Erythroblast (primary cell): ENCODE results near the gene ARHGAP21.
"Not testable (repeated sequence)": the region's sequence is repeated elsewhere in the genome, so short reads cannot be mapped to it uniquely, and the experiment has no call there.

Source experiments
- DNase-seq, 2 experiments: peaks; one replicate each; lab custom pipeline; 2025; lab: John Stamatoyannopoulos, UW
- GATA1 ChIP-seq: IDR thresholded peaks from 2 replicates; pipeline ENCODE4 v1.6.1; 2011; ENCODE audit warnings: low read depth, mild to moderate bottlenecking, control low read depth, low read length, moderate library complexity
- POLR2A ChIP-seq: IDR thresholded peaks from 2 replicates; pipeline ENCODE4 v1.6.1; 2011; ENCODE audit warnings: mild to moderate bottlenecking, low read length

Gene ARHGAP21

DNA sequence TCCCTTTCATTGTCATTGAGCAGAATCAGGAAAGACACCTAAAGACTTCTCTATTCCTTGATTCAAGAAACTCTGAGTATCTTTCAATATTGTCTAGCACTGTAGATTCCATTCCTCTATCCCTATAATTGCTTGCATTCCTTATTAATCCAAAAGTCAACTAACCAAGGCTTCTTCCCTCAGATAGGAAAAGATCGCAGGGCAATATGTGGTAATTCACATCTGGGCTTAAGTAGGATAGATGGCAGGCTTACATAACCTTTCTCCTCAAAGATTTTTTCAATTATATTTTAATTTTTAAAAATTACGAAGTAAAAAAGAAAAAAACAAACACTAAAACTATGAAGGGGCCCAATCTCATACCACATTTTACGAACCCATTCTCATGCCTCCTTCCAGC is 7.1 kb upstream of the ARHGAP21 start:
- TF ChIP-seq POLR2A, result no peak
- no peak for DNase-seq

DNA sequence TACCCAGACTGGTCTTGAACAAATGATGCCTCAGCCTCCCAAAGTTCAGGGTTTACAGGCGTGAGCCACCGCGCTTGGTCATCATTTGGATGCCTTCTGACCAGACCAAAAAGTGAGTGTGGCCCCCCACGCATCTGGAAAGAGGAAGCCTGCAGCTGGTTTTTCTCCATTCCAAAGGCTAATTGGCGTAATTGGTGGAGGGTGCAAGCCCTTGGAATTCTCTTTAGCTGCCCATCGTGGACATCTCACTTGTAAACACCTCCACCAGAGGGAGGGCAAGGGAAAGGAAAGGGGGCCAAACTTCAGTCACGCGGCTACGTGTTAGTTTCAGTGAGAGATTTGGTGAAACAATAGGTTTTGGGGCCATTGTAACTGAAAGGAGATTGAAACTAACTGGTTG is 4.1 kb upstream of the ARHGAP21 start:
- no peak for TF ChIP-seq GATA1
- TF ChIP-seq POLR2A, result no peak

DNA sequence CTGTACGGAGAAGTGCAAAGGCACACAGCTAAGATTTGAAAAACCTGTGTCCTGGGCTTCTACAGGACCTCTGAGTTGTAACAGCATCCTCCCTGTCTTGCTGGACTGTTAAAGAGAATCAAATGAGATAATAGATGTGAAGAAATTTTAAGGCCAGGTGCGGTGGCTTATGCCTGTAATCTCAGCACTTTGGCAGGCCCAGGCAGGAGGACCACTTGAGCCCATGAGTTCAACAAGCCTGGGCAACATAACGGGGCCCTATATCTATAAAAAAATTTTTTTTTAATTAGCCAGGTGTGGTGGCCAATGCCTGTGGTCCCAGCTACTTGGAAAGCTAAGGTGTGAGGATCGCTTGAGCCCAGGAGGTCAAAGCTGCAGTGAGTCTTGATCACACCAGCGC is 2.9 kb upstream of the ARHGAP21 start:
- TF ChIP-seq GATA1 (no peak), POLR2A (no peak)
- DNase-seq, result no peak

More for the DNA sequence above, 4.1 kb upstream of the ARHGAP21 start:
- peak in 1 of 2 experiments; percentile 12 for DNase-seq

DNA sequence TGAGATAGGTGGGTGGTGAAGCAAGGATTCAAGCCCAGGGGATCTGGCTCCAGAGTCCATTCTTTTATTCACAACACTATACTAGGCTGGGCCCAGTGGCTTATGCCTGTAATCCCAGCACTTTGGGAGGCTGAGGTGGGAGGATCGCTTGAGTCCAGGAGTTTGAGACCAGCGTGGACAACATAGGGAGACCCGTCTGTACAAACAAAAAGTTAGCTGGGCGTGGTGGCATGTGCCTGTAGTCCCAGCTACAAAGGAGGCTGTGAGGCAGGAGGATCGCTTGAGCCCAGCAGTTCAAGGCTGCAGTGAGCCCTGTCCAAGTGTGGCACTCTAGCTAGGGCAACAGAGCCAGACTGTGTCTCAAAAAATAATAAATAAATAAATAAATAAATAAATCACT is 2.3 kb upstream of the ARHGAP21 start:
- DNase-seq, result not testable (repeated sequence)

DNA sequence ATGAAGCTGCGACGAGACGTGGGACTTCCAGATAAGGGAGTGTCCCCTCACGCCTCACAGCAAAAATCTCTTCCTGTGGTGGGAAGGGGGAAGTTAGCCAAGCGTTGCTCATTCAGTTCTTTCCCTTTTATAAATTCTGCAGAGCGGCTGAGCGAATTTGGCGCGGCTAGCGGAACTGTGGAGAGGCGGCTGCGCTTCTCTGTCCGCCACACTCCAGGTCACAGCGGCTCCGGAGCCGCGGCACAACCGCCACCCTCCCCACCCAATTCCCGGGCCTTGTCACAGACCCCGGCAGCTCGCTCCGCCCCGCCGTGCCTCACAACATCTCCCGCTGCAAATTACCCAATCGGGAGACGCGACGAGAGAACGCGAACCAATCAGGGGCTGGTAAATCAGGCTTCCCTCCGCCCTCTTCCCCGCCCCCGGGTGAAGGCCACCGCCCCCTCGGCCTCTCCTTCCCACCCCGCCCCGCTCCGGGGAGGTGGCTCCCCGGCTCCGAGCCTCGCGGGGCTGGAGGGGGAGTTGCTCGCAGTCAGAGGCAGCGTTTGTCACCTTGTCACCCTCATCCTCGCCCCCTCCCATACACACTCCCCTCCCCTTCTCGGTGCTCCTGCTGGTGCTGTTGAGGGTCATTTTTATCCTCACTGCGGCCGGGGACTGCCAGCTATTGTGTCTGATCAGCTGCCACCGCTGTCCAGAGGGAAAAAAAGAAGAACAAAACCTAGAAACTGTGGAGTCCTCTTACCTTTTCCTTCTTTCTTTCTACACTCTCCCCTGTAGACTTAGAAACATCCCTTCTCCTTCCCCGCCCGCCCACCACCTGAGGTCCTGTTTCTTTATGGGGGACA is 918 bp upstream of the ARHGAP21 start:
- TF ChIP-seq GATA1, result no peak
- peak; percentile 95 for TF ChIP-seq POLR2A
- peak; percentile 96 to 98 for DNase-seq

DNA sequence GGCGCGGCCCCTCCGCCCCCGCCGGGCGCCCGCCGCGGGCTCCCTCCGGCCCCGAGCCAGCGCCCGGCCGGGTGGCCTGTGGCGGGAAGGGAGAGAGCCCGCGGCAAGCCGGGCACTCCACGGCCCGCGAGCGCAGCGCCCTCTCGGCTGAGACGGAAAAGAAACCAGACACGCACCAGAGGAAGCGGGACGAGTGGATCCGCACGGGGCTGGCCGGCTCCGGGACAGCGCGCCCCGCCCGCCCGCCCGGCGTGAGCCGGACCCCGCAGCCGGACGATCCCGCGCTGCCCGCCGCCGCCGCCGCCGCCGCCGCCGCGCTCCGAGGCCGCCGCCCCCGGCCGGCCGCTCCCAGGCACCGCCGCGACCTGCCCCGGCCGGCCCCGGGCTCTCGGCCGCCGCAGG is 300 bp downstream of the ARHGAP21 start:
- TF ChIP-seq GATA1 (no peak), POLR2A (no peak)
- peak in 1 of 2 experiments; percentile 75 for DNase-seq

DNA sequence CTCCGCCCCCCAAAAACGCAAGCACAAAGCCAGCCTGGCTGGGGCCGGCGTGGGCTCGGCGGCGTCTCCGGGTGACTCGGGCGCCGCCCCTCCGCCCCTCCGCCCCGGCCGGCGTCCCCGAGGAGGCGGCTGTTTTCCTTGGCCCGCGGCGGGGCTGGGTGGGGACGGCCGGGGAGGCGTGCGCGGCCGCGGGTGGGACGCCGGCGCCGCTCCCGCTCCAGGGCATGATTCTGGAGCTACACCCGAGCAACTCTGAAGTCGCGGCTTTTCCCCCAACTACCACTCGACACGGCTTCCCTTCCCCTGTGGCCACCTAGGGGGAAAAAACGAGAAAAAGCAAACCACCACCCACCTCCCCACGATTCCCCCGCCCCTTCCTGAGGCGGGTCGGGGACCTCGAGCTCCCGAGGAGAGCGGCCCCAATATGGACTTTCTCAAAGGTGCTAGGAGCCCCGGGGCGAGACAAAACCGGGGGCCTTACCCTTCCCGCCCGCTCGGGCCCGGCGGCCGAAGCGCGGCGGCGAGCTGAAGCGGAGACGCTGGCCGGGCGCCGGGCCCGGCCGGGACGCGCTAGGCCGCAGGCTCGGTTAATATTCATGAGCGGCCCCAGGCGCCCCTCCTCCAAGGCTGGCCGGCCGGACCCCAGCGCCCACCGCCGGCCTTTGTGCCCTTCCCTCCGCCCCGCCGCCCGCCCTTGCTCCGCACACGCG is 856 bp downstream of the ARHGAP21 start:
- peak; percentile 59 for TF ChIP-seq POLR2A
- no peak for TF ChIP-seq GATA1
- DNase-seq, result peak; percentile 74 to 77

DNA sequence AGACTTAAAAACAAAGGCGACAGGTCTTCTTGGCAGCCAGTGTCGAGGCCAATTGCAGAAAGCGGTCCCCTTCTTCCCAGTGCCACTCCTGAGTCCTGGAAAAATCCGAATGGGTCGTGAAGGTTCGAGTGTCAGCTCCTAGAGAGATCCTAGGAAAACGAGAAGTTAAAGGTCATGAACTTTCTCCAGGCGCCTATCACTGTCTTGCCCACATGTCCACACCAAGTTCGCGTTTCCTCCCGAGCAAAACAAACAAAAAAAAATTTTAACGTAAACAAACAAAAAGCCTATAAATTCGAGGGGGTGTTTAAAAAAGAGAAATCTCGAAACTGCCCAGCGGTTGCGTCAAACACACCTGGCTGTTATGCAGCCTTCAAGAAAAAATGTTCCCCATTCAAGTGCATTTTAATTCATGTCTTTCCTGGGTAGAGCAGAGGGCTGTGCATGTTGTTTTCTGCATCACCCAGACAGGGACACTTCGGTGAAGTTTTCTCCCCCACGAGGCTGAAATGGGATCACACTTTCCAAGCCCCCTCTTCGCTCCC is 1.5 kb downstream of the ARHGAP21 start:
- DNase-seq, result no peak
- TF ChIP-seq GATA1 (no peak), POLR2A (no peak)

DNA sequence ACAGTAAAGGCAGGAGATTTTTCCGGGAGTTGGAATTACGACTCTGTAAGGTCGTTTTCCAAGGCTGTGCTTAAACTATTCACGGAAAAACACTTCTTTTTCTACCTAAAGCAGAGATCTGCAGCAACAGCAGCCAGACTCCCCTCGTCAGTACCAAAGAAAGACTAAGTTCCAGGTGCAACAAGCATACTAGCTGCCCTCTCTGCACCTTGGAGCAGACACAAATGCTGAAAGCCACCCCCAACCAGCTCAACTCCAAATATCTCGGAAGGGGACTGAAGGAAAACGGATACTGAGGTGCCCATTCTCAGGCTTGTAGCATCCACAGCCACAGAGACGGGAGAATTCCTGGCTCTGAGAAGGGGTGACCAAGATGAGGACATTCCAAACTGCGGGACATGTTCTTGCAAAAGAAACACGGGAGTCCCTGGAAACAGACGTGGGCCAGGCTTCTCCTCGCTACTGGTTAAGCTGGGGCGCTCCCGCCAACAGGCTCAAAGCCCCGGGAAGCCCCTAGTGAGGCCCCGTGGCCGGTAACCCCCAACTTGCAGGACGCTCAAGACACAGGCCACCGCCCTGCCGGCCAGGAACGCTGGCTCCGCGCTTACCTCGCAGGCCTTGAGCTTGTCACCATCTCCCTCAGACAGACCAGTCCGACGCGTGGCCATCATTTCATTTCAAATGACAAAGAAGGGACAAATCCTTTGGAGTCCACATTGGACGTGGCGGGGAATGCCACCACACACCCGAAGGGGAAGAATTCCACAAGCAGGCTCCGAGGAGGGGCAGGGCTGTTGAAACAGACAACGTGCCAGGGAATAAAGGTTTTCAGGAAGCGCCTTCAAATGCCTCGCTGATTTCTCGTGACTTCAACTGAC is 2.2 kb downstream of the ARHGAP21 start:
- TF ChIP-seq GATA1 (no peak), POLR2A (no peak)
- DNase-seq, result peak; percentile 52

DNA sequence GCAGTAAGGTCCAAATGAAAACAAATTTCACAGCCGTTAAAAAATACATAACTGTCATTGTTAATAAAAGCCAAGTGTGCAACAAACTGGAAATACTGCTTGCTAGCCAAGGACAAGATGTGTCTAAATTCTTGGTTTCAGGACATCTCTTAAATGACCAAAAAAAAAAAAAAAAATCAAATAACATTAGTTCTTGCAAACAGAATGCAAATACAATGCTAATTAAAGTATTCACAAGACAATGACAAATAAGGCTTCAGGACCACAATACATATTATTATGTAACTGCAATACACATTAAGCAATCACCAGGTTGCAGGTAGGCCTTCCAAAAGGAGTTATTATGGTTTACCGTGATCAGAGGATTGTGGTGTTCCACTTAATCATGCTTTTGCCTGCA is 3.6 kb downstream of the ARHGAP21 start:
- TF ChIP-seq POLR2A (no peak), GATA1 (no peak)
- DNase-seq, result no peak

DNA sequence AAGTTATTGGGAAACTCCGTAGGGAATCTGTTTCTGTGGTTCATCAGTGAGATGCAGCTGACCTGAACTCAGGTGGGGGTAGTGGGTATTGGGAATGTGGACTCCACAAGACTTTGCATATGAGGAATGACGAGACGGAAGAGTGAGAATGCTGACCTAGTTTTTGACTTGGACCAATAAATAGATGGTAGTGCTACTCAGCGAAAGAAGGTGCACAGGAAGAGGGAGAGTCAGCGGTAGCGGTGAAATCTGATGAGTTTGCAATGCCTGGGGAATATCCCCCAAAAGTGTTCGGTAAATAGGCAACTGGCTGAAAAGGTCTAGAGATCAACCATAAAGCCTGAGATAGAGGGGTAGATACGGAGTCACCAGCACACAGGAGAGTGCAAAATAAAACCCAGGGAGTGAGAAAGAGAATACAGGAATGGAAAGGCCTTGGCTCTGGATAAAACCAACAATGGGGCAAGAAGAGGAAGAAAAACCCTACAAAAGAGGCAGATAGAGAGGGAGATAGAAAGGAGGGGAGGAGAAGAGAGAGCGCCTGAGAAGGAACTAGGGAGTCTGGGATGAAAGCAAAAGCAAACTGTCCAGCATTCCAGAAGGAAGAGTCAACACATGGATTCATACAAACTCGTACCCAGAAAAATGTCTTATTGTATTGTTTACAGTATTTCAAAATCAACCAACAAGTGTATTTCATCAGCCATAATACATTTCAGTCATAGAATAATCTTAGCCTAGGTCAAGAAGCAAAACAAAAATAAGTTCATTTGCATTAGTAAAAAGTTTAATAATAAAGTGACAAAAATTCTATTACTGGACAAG is 5.4 kb downstream of the ARHGAP21 start:
- DNase-seq, result no peak
- no peak for TF ChIP-seq POLR2A
- TF ChIP-seq GATA1, result no peak

DNA sequence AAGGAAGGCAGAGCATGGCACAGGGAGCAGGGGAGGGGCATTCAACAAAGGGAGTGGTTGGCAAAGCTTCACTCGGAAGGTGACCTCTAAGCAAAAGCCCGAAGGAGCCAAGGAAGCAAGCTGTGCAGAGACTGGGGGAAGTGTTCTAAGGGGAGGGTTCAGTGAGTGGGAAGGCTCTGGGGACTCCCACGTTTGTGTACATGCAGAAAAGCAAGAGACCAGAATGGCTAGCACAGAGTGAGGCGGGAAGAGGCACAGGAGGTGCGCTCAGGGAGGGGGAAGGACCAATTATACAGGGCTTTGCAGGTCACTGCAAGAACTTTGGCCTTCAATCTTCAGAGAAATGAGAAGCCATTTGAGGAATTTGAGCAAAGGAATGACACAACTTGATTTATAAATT is 7.4 kb downstream of the ARHGAP21 start:
- TF ChIP-seq POLR2A, result no peak
- no peak for TF ChIP-seq GATA1
- no peak for DNase-seq

DNA sequence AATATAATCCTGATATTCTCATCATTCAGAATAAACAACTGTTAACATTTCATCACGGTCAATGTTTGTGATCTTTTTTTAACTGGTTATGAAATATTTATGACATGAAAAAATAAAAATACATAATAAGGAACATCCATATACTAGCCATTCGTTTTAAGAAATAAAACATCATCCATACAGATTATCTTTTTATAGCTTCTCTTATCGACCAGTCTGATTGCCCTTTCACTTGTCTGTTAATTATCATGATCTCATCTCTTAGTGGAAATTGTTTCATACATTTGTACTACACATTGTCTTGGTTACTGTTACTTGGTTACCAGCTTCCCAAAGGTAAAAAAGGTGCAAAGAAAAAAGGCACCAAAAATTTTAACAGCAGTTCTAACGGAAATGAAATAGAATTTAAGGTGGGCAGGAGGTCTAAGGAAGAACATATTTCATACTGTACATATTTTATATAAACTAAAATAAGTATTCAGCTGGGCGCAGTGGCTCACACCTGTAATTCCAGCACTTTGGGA is 8.4 kb downstream of the ARHGAP21 start:
- TF ChIP-seq GATA1, result no peak
- no peak for TF ChIP-seq POLR2A
- DNase-seq, result no peak
